ENCODE measurements around the gene SEC22A.

GRCh38 chr3:123301331-123302184, 99.8 kb downstream of the SEC22A start:
- TF ChIP-seq DPF2 (IDR thresholded peaks at IDR 0.05): no peak
- no peak for TF ChIP-seq EZH2 (IDR thresholded peaks at IDR 0.05; ENCODE audit: borderline replicate concordance, control insufficient read depth, low read depth, low read length)
- no peak for TF ChIP-seq CTCF (IDR thresholded peaks at IDR 0.05 in 2 of 3, conservative IDR thresholded peaks at IDR 0.05 in 1 of 3; ENCODE audit: control insufficient read depth in 2 of 3, extremely low read depth in 1 of 3, insufficient read depth in 1 of 3, low read depth in 3 of 3, low read length in 3 of 3)
- no peak for TF ChIP-seq ELK1 (IDR thresholded peaks at IDR 0.05; ENCODE audit: low read depth, low read length)
- no peak for TF ChIP-seq MTA3 (IDR thresholded peaks at IDR 0.05; ENCODE audit: borderline replicate concordance, low read length)
- TF ChIP-seq SIX5 (IDR thresholded peaks at IDR 0.05; ENCODE audit: low read depth, low read length, severe bottlenecking): no peak
- TF ChIP-seq ZZZ3 (IDR thresholded peaks at IDR 0.05; ENCODE audit: control insufficient read depth, insufficient read length, low read depth): no peak
- no peak for TF ChIP-seq SMAD5 (IDR thresholded peaks at IDR 0.05; ENCODE audit: low read depth)
- no peak for TF ChIP-seq NRF1 (conservative IDR thresholded peaks at IDR 0.05; ENCODE audit: low read depth, low read length)
- TF ChIP-seq ASH2L (IDR thresholded peaks at IDR 0.05; ENCODE audit: borderline replicate concordance, low read depth): no peak
- TF ChIP-seq RFX5 (IDR thresholded peaks at IDR 0.05; ENCODE audit: low read depth, low read length): no peak
- TF ChIP-seq EP300 (IDR thresholded peaks at IDR 0.05; ENCODE audit: borderline replicate concordance in 1 of 2, control insufficient read depth in 1 of 2, low read depth in 2 of 2, low read length in 2 of 2): no peak
- TF ChIP-seq CHD2 (IDR thresholded peaks at IDR 0.05; ENCODE audit: borderline replicate concordance, low read depth, low read length): no peak

Data from GM12878 (cell line).